ENCODE results near the gene VRTN. TPM values are rescaled to one million over a fixed set of nuclear protein-coding genes. Genes with fewer than 3 reads are reported as not detected.
"Not testable (repeated sequence)": the region's sequence is repeated elsewhere in the genome, so short reads cannot be mapped to it uniquely, and the experiment has no call there.

The VRTN gene
- total and polyA plus RNA-seq, 9 donors, result 0.08 TPM; not detected in 8

DNA sequence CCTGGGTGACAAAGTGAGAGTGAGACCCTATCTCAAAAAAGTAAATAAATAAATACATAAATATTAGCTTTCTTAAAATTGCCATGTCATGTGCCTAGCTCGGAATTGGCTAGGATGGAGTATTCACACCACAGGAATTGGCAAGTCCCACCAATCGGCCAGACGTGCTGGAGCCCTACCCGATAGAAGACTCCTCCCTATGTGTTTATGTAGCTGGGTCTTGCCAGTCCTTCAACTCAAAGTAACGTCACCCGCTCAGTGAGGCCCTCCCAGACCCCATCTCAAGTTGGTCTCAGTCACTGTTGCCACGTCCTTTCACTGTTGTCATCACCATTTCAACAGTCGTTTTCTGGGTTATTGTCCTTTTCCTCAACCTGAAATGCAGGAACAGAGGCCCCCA, 20.2 kb downstream of the VRTN start:
- H3K27me3 ChIP-seq (ENCODE audit: control insufficient read depth, insufficient read depth, low read length), result peaks cover 5% of the 10 kb centered on the region
- WGBS (ENCODE audit: insufficient coverage), result 69% methylated on average over 4 of the region's 8 CpGs
- H3K4me3 ChIP-seq (ENCODE audit: low read length), result no peak overlapping the region
- no peak overlapping the region for H3K27ac ChIP-seq (ENCODE audit: low read length)
- H3K4me1 ChIP-seq (ENCODE audit: control insufficient read depth, insufficient read depth, low read length), result no peaks in the 10 kb centered on the region
- no peaks in the 10 kb centered on the region for H3K9me3 ChIP-seq (replicated peaks; ENCODE audit: control insufficient read depth, low read depth, low read length)
- no peak for DNase-seq
- H3K36me3 ChIP-seq (ENCODE audit: control insufficient read depth, insufficient read depth, low read length), result no peaks in the 10 kb centered on the region

DNA sequence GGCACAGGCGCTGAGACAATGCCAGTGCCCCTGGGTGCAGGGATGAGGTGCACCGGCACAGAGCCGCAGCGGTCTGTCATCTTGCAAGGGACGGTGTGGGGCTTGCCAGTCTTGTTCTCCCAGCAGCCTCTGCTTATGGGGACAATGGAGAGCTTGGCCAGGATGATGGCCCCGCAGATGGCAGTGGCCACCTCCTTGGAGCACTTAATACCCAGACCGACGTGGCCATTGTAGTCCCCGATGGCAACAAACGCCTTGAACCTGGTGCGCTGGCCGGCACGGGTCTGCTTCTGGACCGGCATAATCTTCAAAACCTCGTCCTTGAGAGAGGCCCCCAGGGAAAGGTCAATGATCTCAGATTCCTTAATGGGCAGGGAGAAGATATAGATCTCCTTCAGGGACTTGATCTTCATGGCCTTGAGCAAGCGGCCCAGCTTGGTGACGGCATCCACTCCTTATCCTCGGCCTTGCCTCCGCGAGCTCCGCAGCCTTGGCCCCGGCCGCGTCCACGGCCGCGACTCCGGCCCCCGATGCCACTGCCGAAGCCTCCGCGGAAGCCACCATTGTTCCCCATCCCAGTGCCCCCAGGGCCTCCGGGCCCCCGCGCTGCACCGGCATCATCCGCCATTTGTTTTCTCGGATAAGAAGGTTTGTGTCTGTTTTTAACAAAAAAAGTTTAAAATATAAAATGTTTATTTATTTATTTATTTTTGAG, 29.9 kb downstream of the VRTN start:
- H3K4me3 ChIP-seq (ENCODE audit: low read length), result no peak overlapping the region
- WGBS (ENCODE audit: insufficient coverage), result 91% methylated on average over 29 of the region's 38 CpGs
- H3K36me3 ChIP-seq (ENCODE audit: control insufficient read depth, insufficient read depth, low read length), result no peaks in the 10 kb centered on the region
- H3K27ac ChIP-seq (ENCODE audit: low read length), result no peak overlapping the region
- no peaks in the 10 kb centered on the region for H3K27me3 ChIP-seq (ENCODE audit: control insufficient read depth, insufficient read depth, low read length)
- H3K9me3 ChIP-seq (replicated peaks; ENCODE audit: control insufficient read depth, low read depth, low read length), result no peaks in the 10 kb centered on the region
- H3K4me1 ChIP-seq (ENCODE audit: control insufficient read depth, insufficient read depth, low read length), result no peaks in the 10 kb centered on the region
- no peak for DNase-seq

- Histone ChIP-seq H3K4me3 (ENCODE audit: low read length) (no peak overlapping the region), H3K27ac (ENCODE audit: low read length) (no peak overlapping the region), H3K4me1 (ENCODE audit: control insufficient read depth, insufficient read depth, low read length) (no peaks in the 10 kb centered on the region), H3K27me3 (ENCODE audit: control insufficient read depth, insufficient read depth, low read length) (no peaks in the 10 kb centered on the region), H3K36me3 (ENCODE audit: control insufficient read depth, insufficient read depth, low read length) (no peaks in the 10 kb centered on the region), H3K9me3 (replicated peaks; ENCODE audit: control insufficient read depth, low read depth, low read length) (no peaks in the 10 kb centered on the region)
- 87% methylated on average over 3 of the region's 9 CpGs for WGBS (ENCODE audit: insufficient coverage)
- no peak for DNase-seq
These were observed 31.9 kb downstream of the VRTN start for GRCh38 chr14:74380172-74380571.

GRCh38 chr14:74380845-74381244, 32.6 kb downstream of the VRTN start:
- H3K4me3 ChIP-seq (ENCODE audit: low read length), result no peak overlapping the region
- H3K4me1 ChIP-seq (ENCODE audit: control insufficient read depth, insufficient read depth, low read length), result no peaks in the 10 kb centered on the region
- H3K9me3 ChIP-seq (replicated peaks; ENCODE audit: control insufficient read depth, low read depth, low read length), result no peaks in the 10 kb centered on the region
- no peak overlapping the region for H3K27ac ChIP-seq (ENCODE audit: low read length)
- H3K27me3 ChIP-seq (ENCODE audit: control insufficient read depth, insufficient read depth, low read length), result no peaks in the 10 kb centered on the region
- H3K36me3 ChIP-seq (ENCODE audit: control insufficient read depth, insufficient read depth, low read length), result no peaks in the 10 kb centered on the region
- DNase-seq, result no peak
- 90% methylated on average over 11 of the region's 13 CpGs for WGBS (ENCODE audit: insufficient coverage)

DNA sequence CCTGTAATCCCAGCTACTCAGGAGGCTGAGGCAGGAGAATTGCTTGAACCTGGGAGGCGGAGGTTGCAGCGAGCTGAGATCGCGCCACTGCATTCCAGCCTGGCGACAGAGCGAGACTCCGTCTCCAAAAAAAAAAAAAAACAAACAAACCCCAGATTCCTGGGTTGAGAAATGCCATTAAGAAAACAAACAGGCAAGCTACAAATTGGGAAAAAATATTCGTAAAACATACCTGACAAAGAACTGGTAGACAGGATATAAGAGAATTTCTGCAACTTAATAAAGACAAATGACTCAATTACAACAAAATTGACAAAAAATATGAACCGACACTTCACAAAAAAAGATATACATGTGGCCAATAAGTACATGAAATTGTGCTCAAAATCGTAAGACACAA, 33.3 kb downstream of the VRTN start:
- not testable (repeated sequence) for H3K4me3 ChIP-seq (ENCODE audit: low read length); H3K27ac ChIP-seq (ENCODE audit: low read length); H3K4me1 ChIP-seq (ENCODE audit: control insufficient read depth, insufficient read depth, low read length); H3K9me3 ChIP-seq (replicated peaks; ENCODE audit: control insufficient read depth, low read depth, low read length); DNase-seq; H3K36me3 ChIP-seq (ENCODE audit: control insufficient read depth, insufficient read depth, low read length); H3K27me3 ChIP-seq (ENCODE audit: control insufficient read depth, insufficient read depth, low read length)
- WGBS (ENCODE audit: insufficient coverage), result no CpG with 5 or more reads among the region's 10 CpGs

- Histone ChIP-seq H3K4me1 (ENCODE audit: control insufficient read depth, insufficient read depth, low read length) (no peaks in the 10 kb centered on the region), H3K4me3 (ENCODE audit: low read length) (no peak overlapping the region), H3K36me3 (ENCODE audit: control insufficient read depth, insufficient read depth, low read length) (no peaks in the 10 kb centered on the region), H3K27ac (ENCODE audit: low read length) (no peak overlapping the region), H3K27me3 (ENCODE audit: control insufficient read depth, insufficient read depth, low read length) (peaks cover 3% of the 10 kb centered on the region), H3K9me3 (replicated peaks; ENCODE audit: control insufficient read depth, low read depth, low read length) (no peaks in the 10 kb centered on the region)
- WGBS (ENCODE audit: insufficient coverage), result 82% methylated on average over 1 of the region's 4 CpGs
- no peak for DNase-seq
These were observed 34.0 kb downstream of the VRTN start for GRCh38 chr14:74382231-74382630.

DNA sequence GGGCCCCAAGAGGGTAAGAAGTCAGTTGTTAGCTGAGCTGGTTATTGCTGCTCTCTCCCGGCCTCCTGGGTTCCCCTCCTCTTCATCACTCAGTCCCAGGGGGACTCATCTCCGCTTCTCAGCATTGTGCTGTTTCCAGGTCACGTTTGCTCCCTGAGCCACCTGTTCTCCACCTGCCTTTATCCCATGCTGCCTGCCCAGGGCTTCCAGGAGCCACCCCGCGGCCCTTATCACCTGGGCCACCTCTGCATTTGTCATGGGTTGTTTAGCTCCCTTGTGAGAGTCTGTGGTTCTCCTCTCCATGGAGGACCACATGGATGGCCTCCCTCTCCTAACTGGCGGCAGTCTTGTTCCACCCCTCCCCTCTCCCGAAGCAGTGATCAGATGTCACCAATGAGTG, 41.7 kb downstream of the VRTN start:
- Histone ChIP-seq H3K27ac (ENCODE audit: low read length) (no peak overlapping the region), H3K27me3 (ENCODE audit: control insufficient read depth, insufficient read depth, low read length) (peaks cover 6% of the 10 kb centered on the region), H3K4me1 (ENCODE audit: control insufficient read depth, insufficient read depth, low read length) (no peaks in the 10 kb centered on the region), H3K36me3 (ENCODE audit: control insufficient read depth, insufficient read depth, low read length) (no peaks in the 10 kb centered on the region), H3K4me3 (ENCODE audit: low read length) (no peak overlapping the region), H3K9me3 (replicated peaks; ENCODE audit: control insufficient read depth, low read depth, low read length) (no peaks in the 10 kb centered on the region)
- 68% methylated on average over 6 of the region's 7 CpGs for WGBS (ENCODE audit: insufficient coverage)
- no peak for DNase-seq

DNA sequence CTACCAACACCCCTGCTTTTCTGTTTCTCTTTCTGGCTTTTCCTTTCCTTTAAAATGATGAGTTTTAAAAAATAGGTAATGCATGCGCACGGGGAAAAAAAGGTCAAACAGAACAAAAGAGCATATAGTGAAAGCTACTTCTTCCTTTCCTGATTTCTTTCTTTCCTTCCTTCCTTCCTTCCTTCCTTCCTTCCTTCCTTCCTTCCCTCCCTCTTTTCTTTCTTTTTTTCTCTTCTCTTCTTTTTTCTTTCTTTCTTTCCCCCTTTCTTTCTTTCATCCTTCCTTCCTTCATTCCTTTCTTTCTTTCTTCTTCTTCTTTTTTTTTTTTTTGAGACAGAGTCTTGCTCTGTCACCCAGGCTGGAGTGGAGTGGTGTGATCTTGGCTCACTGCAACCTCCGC, 42.2 kb downstream of the VRTN start:
- H3K27me3 ChIP-seq (ENCODE audit: control insufficient read depth, insufficient read depth, low read length), result peaks cover 11% of the 10 kb centered on the region
- not testable (repeated sequence) for H3K36me3 ChIP-seq (ENCODE audit: control insufficient read depth, insufficient read depth, low read length); H3K9me3 ChIP-seq (replicated peaks; ENCODE audit: control insufficient read depth, low read depth, low read length); DNase-seq; H3K4me1 ChIP-seq (ENCODE audit: control insufficient read depth, insufficient read depth, low read length); H3K27ac ChIP-seq (ENCODE audit: low read length); H3K4me3 ChIP-seq (ENCODE audit: low read length)
- WGBS (ENCODE audit: insufficient coverage), result 80% methylated on average over 1 of the region's 3 CpGs

DNA sequence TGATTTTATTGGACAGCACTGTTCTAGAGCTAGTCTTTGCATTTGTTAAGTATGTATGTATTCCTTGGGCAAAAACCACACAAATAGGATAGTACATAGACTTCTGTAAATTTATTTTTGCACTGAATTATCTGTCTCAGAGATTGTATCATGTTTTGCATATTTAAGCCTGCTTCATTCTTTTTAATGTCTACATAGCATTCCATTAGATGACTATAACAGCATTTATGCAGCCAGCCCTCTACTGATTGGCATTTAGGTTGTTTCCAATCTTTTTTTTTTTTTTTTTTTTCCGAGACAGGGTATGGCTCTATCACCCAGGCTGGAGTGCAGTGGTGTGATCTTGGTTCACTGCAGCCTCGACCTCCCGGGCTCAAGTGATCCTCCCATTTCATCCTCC, 43.2 kb downstream of the VRTN start:
- WGBS (ENCODE audit: insufficient coverage), result no CpG with 5 or more reads among the region's 3 CpGs
- H3K4me1 ChIP-seq (ENCODE audit: control insufficient read depth, insufficient read depth, low read length), result no peaks in the 10 kb centered on the region
- H3K27ac ChIP-seq (ENCODE audit: low read length), result no peak overlapping the region
- H3K4me3 ChIP-seq (ENCODE audit: low read length), result no peak overlapping the region
- DNase-seq, result no peak
- peaks cover 11% of the 10 kb centered on the region for H3K27me3 ChIP-seq (ENCODE audit: control insufficient read depth, insufficient read depth, low read length)
- no peaks in the 10 kb centered on the region for H3K36me3 ChIP-seq (ENCODE audit: control insufficient read depth, insufficient read depth, low read length)
- H3K9me3 ChIP-seq (replicated peaks; ENCODE audit: control insufficient read depth, low read depth, low read length), result no peaks in the 10 kb centered on the region

DNA sequence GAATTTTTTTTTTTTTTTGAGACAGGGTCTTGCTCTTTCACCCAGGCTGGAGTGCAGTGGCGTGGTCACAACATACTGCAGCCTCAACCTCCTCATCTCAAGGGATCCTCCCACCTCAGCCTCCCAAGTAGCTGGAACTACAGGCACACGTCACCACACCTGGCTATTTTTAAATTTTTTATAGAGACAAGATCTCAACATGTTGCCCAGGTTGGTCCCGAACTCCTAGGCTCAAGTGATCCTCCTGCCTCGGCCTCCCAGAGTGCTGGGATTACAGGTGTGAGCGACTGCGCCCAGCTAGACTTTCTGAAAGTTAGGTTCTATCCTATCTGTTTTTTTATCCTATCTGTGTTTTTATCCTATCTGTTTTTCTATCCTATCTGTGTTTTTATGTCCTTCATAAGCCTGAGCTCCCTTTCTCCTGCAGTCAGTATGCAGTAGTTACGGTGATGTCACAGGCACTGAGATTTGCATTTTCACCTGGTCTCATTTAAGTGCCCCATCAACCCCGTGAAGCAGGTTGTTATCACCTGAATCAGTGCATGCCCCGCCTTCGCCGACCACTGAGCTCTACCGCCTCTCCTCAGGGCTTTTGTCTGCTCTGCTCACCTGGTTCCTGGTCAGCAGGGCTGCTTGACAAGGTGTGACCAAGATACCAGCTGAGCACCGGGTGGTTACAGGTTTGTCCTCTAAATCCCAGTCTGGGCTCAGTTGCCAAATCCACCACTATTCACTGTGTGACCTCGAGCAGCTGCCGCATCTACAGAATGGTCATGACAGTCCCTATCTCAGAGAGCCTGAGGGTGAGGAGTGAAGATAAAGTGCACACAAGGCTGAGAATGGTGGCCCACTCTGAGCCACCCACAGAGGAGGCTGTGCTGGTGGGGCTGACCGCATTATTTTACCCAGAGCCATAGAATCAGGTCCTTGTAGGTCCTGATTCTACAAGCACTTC, 44.6 kb downstream of the VRTN start:
- Histone ChIP-seq H3K9me3 (replicated peaks; ENCODE audit: control insufficient read depth, low read depth, low read length) (no peaks in the 10 kb centered on the region), H3K27me3 (ENCODE audit: control insufficient read depth, insufficient read depth, low read length) (peaks cover 13% of the 10 kb centered on the region)
- 82% methylated on average over 12 of the region's 16 CpGs for WGBS (ENCODE audit: insufficient coverage)

More for the DNA sequence above, 44.6 kb downstream of the VRTN start:
- Histone ChIP-seq H3K27ac (ENCODE audit: low read length) (no peak overlapping the region), H3K36me3 (ENCODE audit: control insufficient read depth, insufficient read depth, low read length) (no peaks in the 10 kb centered on the region), H3K4me3 (ENCODE audit: low read length) (no peak overlapping the region), H3K4me1 (ENCODE audit: control insufficient read depth, insufficient read depth, low read length) (no peaks in the 10 kb centered on the region)
- DNase-seq, result no peak
